HK-2 (cell line): ENCODE measurements around the gene NOSTRIN.
"Not testable (repeated sequence)": the region's sequence is repeated elsewhere in the genome, so short reads cannot be mapped to it uniquely, and the experiment has no call there.

ENCODE experiments used
- DNase-seq: peaks from one replicate; pipeline ENCODE4 v3.0.0-alpha.2; 2018; ENCODE audit not compliant: unreplicated experiment

Gene NOSTRIN

GRCh38 chr2:168819050-168819715 lies 16.7 kb downstream of the NOSTRIN start:
- no peak for DNase-seq

- DNase-seq = no peak
These were observed 17.5 kb downstream of the NOSTRIN start for GRCh38 chr2:168819829-168820489.

GRCh38 chr2:168821577-168821976 lies 19.1 kb downstream of the NOSTRIN start:
- no peak for DNase-seq

GRCh38 chr2:168821992-168822391 lies 19.6 kb downstream of the NOSTRIN start:
- no peak for DNase-seq

- DNase-seq = no peak
These were observed 22.7 kb downstream of the NOSTRIN start for GRCh38 chr2:168825126-168825525.

GRCh38 chr2:168830958-168831357 lies 28.5 kb downstream of the NOSTRIN start:
- DNase-seq = no peak

- no peak for DNase-seq
These were observed 29.2 kb downstream of the NOSTRIN start for GRCh38 chr2:168831662-168832061.

- DNase-seq = no peak
These were observed 33.5 kb downstream of the NOSTRIN start for GRCh38 chr2:168835969-168836368.

- no peak for DNase-seq
These were observed 39.0 kb downstream of the NOSTRIN start for GRCh38 chr2:168841445-168841844.

- no peak for DNase-seq
These were observed 40.8 kb downstream of the NOSTRIN start for GRCh38 chr2:168843253-168843652.

- DNase-seq = no peak
These were observed 45.8 kb downstream of the NOSTRIN start for GRCh38 chr2:168848225-168848624.

GRCh38 chr2:168849610-168850009 lies 47.2 kb downstream of the NOSTRIN start:
- DNase-seq = peak; percentile 12

- DNase-seq = no peak
These were observed 48.4 kb downstream of the NOSTRIN start for GRCh38 chr2:168850846-168851245.

- peak; percentile 58 for DNase-seq
These were observed 49.4 kb downstream of the NOSTRIN start for GRCh38 chr2:168851674-168852320.

GRCh38 chr2:168852481-168852880 lies 50.0 kb downstream of the NOSTRIN start:
- no peak for DNase-seq

GRCh38 chr2:168853471-168853870 lies 51.0 kb downstream of the NOSTRIN start:
- DNase-seq = no peak

GRCh38 chr2:168854651-168855050 lies 52.2 kb downstream of the NOSTRIN start:
- DNase-seq = no peak

GRCh38 chr2:168855601-168856000 lies 53.2 kb downstream of the NOSTRIN start:
- DNase-seq = no peak

GRCh38 chr2:168858146-168858545 lies 55.7 kb downstream of the NOSTRIN start:
- no peak for DNase-seq

GRCh38 chr2:168867164-168867563 lies 64.7 kb downstream of the NOSTRIN start:
- DNase-seq = not testable (repeated sequence)

- not testable (repeated sequence) for DNase-seq
These were observed 67.9 kb downstream of the NOSTRIN start for GRCh38 chr2:168870369-168870768.

- not testable (repeated sequence) for DNase-seq
These were observed 68.4 kb downstream of the NOSTRIN start for GRCh38 chr2:168870824-168871223.
